ENCODE data around the gene APCDD1L. TPM values are rescaled to one million over a fixed set of nuclear protein-coding genes. Genes with fewer than 3 reads are reported as not detected.

Gene APCDD1L
- polyA plus RNA-seq, 3 donors: 14.5 to 19.2 (median 18.7) TPM

DNA sequence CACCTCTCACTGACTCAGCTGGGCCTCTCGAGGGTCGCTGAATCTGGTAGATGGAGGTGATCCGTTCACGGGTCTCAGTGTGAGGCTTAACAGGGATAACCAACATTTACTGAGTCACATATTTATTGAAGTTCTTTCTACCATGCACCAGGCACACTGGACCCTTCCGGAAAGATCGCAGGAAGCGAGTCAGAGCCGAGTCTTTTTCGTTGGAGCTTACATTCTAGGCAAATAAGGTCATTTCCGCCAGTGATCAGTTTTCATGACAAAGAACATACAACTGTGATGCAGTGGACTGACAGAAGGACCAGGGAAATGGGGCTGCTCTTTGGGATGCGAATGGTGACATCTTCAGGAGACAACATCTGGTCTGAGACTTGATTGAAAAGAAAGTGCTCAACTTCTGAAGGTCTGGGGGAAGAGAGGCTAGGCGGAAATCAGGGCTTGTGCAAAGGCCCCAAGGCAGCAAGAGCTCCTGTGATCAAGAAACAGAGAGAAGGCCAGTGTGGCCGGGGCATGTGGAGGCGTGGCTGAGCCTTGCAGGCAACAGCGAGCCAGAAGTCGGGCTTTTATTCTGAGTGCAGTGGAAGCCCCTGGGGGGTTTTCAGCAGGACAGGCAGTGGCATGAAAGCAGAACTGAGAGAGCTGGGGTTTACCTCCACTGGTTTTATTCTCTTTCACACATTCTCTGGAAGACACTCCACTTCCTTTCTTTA is 56.7 kb downstream of the APCDD1L start:
- DNase-seq (ENCODE audit: extremely low read depth in 1 of 11, low read depth in 9 of 11, low spot score in 4 of 11): no peak

GRCh38 chr20:58457083-58457695 is 58.0 kb downstream of the APCDD1L start:
- DNase-seq (ENCODE audit: extremely low read depth in 1 of 11, low read depth in 9 of 11, low spot score in 4 of 11): no peak

DNA sequence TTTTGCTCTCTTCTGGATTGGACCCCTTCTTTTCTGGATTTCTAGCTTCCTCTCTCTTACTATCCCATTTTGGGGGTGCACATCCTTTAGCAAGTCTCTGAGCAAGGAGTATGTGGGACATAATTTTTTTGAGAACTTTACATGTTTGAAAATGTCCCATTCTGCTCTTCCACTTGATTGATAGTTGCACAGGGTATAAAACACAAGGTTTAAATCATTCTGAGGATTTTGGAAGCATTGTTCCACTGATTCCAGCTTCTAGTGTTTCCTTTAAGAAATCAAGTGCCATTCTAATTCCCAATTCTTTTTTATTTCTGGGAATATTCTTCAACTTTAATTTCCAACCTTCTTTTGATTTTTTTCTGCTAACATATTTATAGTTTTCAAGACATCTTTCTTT is 60.7 kb downstream of the APCDD1L start:
- no peak for DNase-seq (ENCODE audit: extremely low read depth in 1 of 11, low read depth in 9 of 11, low spot score in 4 of 11)

DNA sequence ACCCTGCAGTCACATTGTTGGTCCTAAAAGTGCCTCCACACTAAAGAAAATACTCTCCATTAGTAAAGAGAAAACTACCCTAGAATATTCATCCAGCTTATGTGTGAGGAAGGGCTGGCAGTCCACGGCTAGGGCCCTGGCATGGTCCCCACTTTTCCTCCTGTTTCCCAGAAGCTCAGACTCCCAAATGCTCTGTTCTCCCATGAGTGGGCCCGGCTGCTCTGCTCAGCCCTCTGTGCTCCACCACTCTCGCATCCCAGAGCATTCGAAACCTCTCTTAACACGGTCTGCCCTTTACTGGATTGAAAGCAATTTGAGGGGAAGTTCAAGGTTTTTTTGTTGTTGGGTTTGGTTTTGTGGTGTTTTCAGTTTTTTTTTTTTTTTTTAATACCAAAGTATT is 61.8 kb downstream of the APCDD1L start:
- DNase-seq (ENCODE audit: extremely low read depth in 1 of 11, low read depth in 9 of 11, low spot score in 4 of 11): no peak

- no peak for DNase-seq (ENCODE audit: extremely low read depth in 1 of 11, low read depth in 9 of 11, low spot score in 4 of 11)
These were observed 62.4 kb downstream of the APCDD1L start for GRCh38 chr20:58452667-58453255.

DNA sequence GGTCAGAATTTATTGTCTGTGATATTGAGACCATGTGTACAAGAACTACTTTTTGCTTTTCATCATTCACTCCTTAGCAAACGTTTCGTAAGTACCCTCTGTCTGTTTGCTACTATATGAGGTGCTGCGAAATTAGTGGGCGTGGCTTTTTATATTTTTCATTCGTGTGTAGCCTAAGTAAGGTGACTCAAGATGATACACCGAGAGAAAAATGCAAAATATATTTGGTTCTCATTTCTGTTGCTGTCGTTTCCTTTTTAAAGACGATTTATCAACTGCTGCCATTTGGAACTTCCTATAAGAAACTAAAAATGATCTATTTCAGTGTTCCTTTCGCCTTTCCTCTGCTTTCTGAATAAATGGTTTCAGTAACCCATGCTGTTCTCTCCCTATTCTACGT is 64.9 kb downstream of the APCDD1L start:
- no peak for DNase-seq (ENCODE audit: extremely low read depth in 1 of 11, low read depth in 9 of 11, low spot score in 4 of 11)

DNA sequence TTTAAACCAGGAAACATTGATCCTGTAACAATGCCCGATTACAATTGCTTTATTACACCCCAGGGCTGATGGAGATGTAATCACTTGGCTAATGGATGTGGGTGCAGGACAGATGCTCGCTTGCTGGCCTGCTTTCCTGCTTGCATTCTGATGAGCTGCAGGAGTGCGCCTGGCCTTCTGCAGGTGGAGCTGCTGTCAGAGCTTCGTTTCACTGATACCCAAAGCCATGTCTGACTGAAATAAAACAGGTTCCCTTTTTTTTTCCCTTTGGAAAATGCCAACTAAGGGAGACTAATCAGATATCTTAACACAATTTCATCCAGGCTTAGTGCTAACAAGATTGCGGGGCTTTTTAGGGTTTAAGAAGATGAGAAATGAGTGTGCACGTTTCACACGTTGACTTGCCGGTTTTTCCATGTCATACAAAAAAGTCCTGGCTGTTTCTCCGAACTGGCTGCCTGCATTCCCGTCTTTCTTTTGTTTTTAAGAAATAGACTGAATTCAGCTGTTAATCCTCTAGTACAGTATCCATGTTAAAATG is 65.4 kb downstream of the APCDD1L start:
- DNase-seq (ENCODE audit: extremely low read depth in 1 of 11, low read depth in 9 of 11, low spot score in 4 of 11): no peak

DNA sequence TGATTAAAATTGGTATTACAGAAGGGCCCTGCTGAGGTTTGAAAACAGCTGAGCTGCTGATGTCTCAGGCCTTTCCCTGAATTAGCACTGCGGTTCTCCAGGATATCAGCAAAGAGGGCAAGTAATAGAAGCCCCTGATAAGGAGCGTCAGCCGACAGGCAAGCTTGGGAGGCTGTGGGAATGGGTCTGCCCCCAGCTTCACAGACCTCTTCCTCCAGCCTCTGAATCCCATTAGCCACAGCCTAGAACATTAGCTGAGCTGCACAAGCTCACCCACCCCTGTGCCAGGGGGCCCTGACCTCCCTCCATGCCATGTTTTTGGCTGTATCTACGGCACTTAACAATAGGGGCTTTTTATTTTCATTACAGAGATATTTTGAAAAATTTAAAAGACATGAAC is 66.2 kb downstream of the APCDD1L start:
- DNase-seq (ENCODE audit: extremely low read depth in 1 of 11, low read depth in 9 of 11, low spot score in 4 of 11): no peak

- peak in 4 of 11 donors; percentile 13 to 29 (median 18) for DNase-seq (ENCODE audit: extremely low read depth in 1 of 11, low read depth in 9 of 11, low spot score in 4 of 11)
These were observed 67.4 kb downstream of the APCDD1L start for GRCh38 chr20:58447511-58448391.

DNA sequence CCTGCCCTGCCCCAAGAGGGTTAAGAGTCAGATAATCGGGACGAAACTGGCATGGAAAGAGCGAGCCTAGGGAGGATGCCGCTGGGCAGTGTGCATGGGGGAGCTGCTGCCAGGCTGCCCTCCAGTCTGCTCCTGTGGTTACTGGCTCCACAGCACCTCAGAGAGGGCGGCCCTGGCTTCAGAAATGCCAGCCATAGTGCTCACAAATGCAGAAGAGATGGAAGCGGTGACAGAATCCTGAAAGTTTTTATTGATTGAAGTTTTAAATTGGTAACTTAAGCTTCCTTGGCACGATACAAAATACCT is 68.3 kb downstream of the APCDD1L start:
- DNase-seq (ENCODE audit: extremely low read depth in 1 of 11, low read depth in 9 of 11, low spot score in 4 of 11): no peak

- no peak for DNase-seq (ENCODE audit: extremely low read depth in 1 of 11, low read depth in 9 of 11, low spot score in 4 of 11)
These were observed 68.8 kb downstream of the APCDD1L start for GRCh38 chr20:58446264-58446959.

- DNase-seq (ENCODE audit: extremely low read depth in 1 of 11, low read depth in 9 of 11, low spot score in 4 of 11): no peak
These were observed 70.4 kb downstream of the APCDD1L start for GRCh38 chr20:58444746-58445255.

DNA sequence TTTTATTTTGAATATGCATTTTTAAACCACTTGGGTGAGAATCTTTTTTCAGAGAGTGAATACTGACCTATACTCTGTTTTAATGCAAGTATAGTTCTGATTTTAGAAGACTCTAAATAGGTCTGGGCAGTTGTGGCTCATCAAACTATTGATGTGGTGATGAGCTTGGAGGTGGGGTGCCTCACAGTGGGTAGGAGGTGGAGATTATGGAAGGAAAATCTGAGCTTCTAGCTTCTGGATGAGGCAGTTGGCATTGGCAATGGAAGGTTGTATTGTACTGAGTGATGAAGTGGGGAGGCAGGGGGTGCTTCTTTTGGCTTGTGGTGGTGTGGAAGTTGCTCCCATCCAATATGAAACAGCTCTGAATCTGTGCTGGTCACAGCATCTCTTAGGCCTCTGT is 73.5 kb downstream of the APCDD1L start:
- DNase-seq (ENCODE audit: extremely low read depth in 1 of 11, low read depth in 9 of 11, low spot score in 4 of 11): no peak

GRCh38 chr20:58440021-58440767 is 75.0 kb downstream of the APCDD1L start:
- no peak for DNase-seq (ENCODE audit: extremely low read depth in 1 of 11, low read depth in 9 of 11, low spot score in 4 of 11)

DNA sequence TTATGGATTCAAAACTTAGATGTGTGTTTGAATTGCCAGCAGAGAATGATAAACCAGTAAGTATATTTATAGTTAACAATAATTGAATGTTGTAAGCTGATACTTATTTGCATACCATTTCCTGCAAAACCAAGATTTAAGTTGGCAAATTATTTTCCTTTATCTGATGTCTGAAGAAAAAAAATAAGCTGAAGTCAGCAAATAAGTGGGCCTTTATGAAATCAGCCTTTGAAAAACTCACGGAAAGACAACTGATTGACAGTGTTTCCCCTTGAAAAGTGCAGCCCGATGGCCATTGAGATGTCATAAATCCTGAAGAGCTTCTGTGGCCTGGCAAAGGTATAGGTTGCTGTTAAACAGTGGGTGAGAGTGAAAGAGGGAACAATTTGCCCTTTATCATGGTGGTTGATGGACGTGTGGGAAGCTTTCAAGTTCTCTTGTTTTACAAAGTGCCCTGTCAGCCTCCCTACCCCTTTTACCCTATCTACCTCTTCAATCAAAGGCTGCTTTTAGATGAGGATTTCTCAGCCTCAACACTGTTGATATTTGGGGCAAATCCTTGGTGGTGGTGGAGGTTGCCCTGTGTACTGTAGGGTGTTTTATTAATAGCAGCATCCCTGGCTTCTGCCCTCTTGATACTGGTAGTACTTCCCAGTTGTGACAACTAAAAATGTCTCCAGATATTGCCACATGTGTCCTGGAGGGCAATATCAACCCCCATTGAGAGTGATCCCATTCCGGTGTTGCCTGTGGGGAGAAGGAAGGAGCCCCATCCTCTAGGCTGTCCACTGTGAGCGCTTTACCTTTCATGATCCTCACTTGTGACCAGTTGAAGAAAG is 76.0 kb downstream of the APCDD1L start:
- DNase-seq (ENCODE audit: extremely low read depth in 1 of 11, low read depth in 9 of 11, low spot score in 4 of 11): no peak

DNA sequence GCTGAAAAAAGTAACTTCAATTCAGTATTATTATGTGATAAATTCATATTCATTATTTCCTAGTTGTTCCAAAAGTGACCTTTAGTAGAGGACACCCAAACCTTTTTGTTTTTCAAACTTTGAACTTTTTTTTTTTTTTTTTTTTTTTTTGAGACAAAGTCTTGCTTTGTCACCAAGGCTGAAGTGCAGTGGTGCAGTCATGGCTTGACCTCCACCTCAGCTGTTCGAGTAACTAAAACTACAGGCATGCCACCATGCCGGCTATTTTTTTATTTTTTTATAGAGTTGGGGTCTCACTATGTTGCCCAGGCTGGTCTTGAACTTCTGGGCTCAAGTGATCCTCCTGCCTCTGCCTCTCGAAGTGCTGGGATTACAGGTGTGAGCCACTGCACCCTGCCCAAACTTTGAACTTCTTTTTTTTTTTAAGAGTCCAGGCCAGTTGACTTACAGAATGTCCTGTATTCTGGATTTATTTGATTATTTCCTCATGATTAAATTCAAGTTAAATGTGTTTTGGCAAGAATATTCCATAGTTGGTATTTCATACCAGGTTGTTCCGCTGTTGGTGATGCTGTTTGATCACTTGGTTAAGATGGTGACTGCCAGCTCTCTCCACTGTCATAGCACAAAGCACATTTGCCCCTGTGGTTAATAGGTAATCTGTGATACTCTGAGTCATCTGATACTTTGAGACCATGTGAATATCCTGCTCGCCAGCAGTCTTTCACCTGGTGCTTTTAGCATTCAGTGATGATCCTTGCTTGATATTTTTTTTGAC is 78.1 kb downstream of the APCDD1L start:
- peak in 1 of 11 donors; percentile 28 for DNase-seq (ENCODE audit: extremely low read depth in 1 of 11, low read depth in 9 of 11, low spot score in 4 of 11)
